Activated CD8-positive, alpha-beta memory T cell treated with anti-CD3 and anti-CD28 coated beads, Interleukin-2, amount 50 U/mL, for 4 hours (primary cell): Measurements from ENCODE around the gene GPC4.
"Not testable (repeated sequence)": the region's sequence is repeated elsewhere in the genome, so short reads cannot be mapped to it uniquely, and the experiment has no call there.

Source experiments
- DNase-seq: peaks from one replicate; pipeline ENCODE4 v3.0.0-alpha.2; 2020

GPC4 gene

GRCh38 chrX:133300591-133300990, 114.7 kb downstream of the GPC4 start:
- no peak for DNase-seq

- no peak for DNase-seq
Observed at GRCh38 chrX:133297284-133297683, 118.0 kb downstream of the GPC4 start.

- DNase-seq: no peak
Observed at GRCh38 chrX:133294126-133294525, 121.2 kb downstream of the GPC4 start.

- DNase-seq: no peak
Observed at GRCh38 chrX:133290076-133290475, 125.2 kb downstream of the GPC4 start.

- DNase-seq: no peak
Observed at GRCh38 chrX:133287860-133288259, 127.4 kb downstream of the GPC4 start.

- no peak for DNase-seq
Observed at GRCh38 chrX:133285341-133285740, 129.9 kb downstream of the GPC4 start.

GRCh38 chrX:133279112-133279730, 136.1 kb downstream of the GPC4 start:
- DNase-seq: not testable (repeated sequence)

- no peak for DNase-seq
Observed at GRCh38 chrX:133273180-133273579, 142.1 kb downstream of the GPC4 start.

- no peak for DNase-seq
Observed at GRCh38 chrX:133269168-133269567, 146.1 kb downstream of the GPC4 start.

- no peak for DNase-seq
Observed at GRCh38 chrX:133267621-133268020, 147.7 kb downstream of the GPC4 start.

- no peak for DNase-seq
Observed at GRCh38 chrX:133265331-133265730, 150.0 kb downstream of the GPC4 start.

GRCh38 chrX:133258481-133258880, 156.8 kb downstream of the GPC4 start:
- no peak for DNase-seq

- no peak for DNase-seq
Observed at GRCh38 chrX:133254666-133255065, 160.6 kb downstream of the GPC4 start.

GRCh38 chrX:133251204-133251603, 164.1 kb downstream of the GPC4 start:
- no peak for DNase-seq

GRCh38 chrX:133250184-133251100, 164.8 kb downstream of the GPC4 start:
- DNase-seq: no peak
